B cell (primary cell): ENCODE results near the gene CALML4. TPM values are rescaled to one million over a fixed set of nuclear protein-coding genes. Genes with fewer than 3 reads are reported as not detected.

Source experiments
- ATAC-seq: fragments of 200-7000 bp; cut with Tn5 transposase; one replicate; pipeline ENCODE4 v1.10.0; 2021; ENCODE audit warnings: low read depth, mild to moderate bottlenecking, moderate number of reproducible peaks, moderate library complexity
- CTCF ChIA-PET: fragments of 350-600 bp; sonication (Branson Sonifier 250); formaldehyde crosslinking; loops from one replicate; lab custom pipeline; 2021; ENCODE audit warnings: antibody characterized with exemption, inconsistent platforms; lab: Charles Lee
- POLR2A ChIA-PET: fragments of 350-600 bp; sonication (Branson Sonifier 250); formaldehyde crosslinking; loops from one replicate; lab custom pipeline; 2021; ENCODE audit warnings: antibody characterized with exemption; lab: Charles Lee
- DNase-seq: peaks from one replicate; pipeline ENCODE4 v3.0.0; 2013
- H2AFZ ChIP-seq: 2 replicates; pipeline ENCODE4 v1.6.1; 2012; ENCODE audit warnings: mild to moderate bottlenecking, low read depth, low read length; ENCODE audit not compliant: insufficient read depth, poor library complexity, severe bottlenecking
- H3K27ac ChIP-seq, 2 donors: 1 replicate in 1 of 2; 2 replicates in 1 of 2; pipeline ENCODE4 v1.5.1; 2012 to 2013; ENCODE audit warnings: low read length in 2 of 2, mild to moderate bottlenecking in 2 of 2, moderate library complexity in 1 of 2
- H3K27me3 ChIP-seq, 4 experiments: fragments of 200-600 bp in 1 of 4; sonication (generic) in 1 of 4; replicated peaks in 1 of 4; 1 replicate in 2 of 4; 2 replicates in 2 of 4; pipeline versions ENCODE4 v1.6.1 to v1.7.0; 2013 to 2016; ENCODE audit warnings: low read length in 3 of 4, mild to moderate bottlenecking in 2 of 4, mixed read lengths in 1 of 4, moderate library complexity in 1 of 4; ENCODE audit not compliant: insufficient read depth in 4 of 4, control insufficient read depth in 3 of 4; ENCODE audit errors: control extremely low read depth in 1 of 4
- H3K36me3 ChIP-seq, 2 experiments: replicated peaks in 1 of 2; 1 replicate in 1 of 2; 2 replicates in 1 of 2; pipeline versions ENCODE4 v1.6.1 to v1.7.1; 2013; ENCODE audit warnings: low read length in 1 of 2; ENCODE audit not compliant: insufficient read depth in 2 of 2, control insufficient read depth in 1 of 2; ENCODE audit errors: control extremely low read depth in 1 of 2, extremely low read depth in 1 of 2
- H3K4me1 ChIP-seq, 2 donors: fragments of 200-600 bp in 1 of 2; sonication (generic) in 1 of 2; 1 replicate in 1 of 2; 2 replicates in 1 of 2; pipeline versions ENCODE4 v1.5.1 to v1.6.1; 2013 to 2017; ENCODE audit warnings: low read length in 2 of 2; ENCODE audit not compliant: control insufficient read depth in 2 of 2, insufficient read depth in 2 of 2
- H3K4me2 ChIP-seq: replicated peaks from 2 replicates; pipeline ENCODE3; 2012; ENCODE audit warnings: mild to moderate bottlenecking, low read depth, low read length; ENCODE audit not compliant: poor library complexity, severe bottlenecking
- H3K4me3 ChIP-seq, 5 experiments: fragments of 200-600 bp in 1 of 5; sonication (generic) in 1 of 5; 1 replicate in 3 of 5; 2 replicates in 2 of 5; pipeline versions ENCODE4 v1.5.1 to v1.7.0; 2011 to 2016; ENCODE audit warnings: low read length in 4 of 5, mild to moderate bottlenecking in 4 of 5, low read depth in 2 of 5, control low read depth in 1 of 5, moderate library complexity in 1 of 5; ENCODE audit not compliant: insufficient read depth in 1 of 5; ENCODE audit errors: control extremely low read depth in 1 of 5, extremely low read depth in 1 of 5
- H3K79me2 ChIP-seq: fragments of 200-600 bp; sonication (generic); one replicate; pipeline ENCODE4 v1.6.0; 2016; ENCODE audit warnings: low read length; ENCODE audit not compliant: control insufficient read depth, insufficient read depth
- H3K9ac ChIP-seq: fragments of 200-600 bp; sonication (generic); 2 replicates; pipeline ENCODE4 v1.6.1; 2017; ENCODE audit warnings: mild to moderate bottlenecking, low read length, moderate library complexity
- H3K9me3 ChIP-seq, 3 donors: one replicate each; pipeline versions ENCODE4 v1.6.1 to v1.7.1; 2013; ENCODE audit warnings: low read length in 2 of 3; ENCODE audit not compliant: control insufficient read depth in 2 of 3, insufficient read depth in 1 of 3; ENCODE audit errors: control extremely low read depth in 1 of 3
- H4K20me1 ChIP-seq: 2 replicates; pipeline ENCODE4 v1.6.0; 2012; ENCODE audit warnings: mild to moderate bottlenecking, low read length; ENCODE audit not compliant: insufficient read depth, control insufficient read depth, poor library complexity, severe bottlenecking
- H3K27ac Mint-ChIP-seq: one replicate; pipeline ENCODE4 v1.8.0; 2021; ENCODE audit warnings: mixed read lengths
- H3K27me3 Mint-ChIP-seq: one replicate; pipeline ENCODE4 v1.8.0; 2021; ENCODE audit warnings: mixed read lengths
- H3K4me1 Mint-ChIP-seq: one replicate; pipeline ENCODE4 v1.8.0; 2021; ENCODE audit warnings: mixed read lengths
- H3K4me3 Mint-ChIP-seq: one replicate; pipeline ENCODE4 v1.8.0; 2021; ENCODE audit warnings: mixed read lengths
- H3K9me3 Mint-ChIP-seq: one replicate; pipeline ENCODE4 v1.8.0; 2022; ENCODE audit warnings: mixed read lengths; ENCODE audit not compliant: insufficient read depth
- CTCF ChIP-seq: fragments of 200-600 bp; IDR thresholded peaks from one replicate; pipeline ENCODE4 v1.8.0; 2022; ENCODE audit warnings: antibody characterized with exemption, mild to moderate bottlenecking
- EZH2 ChIP-seq: IDR thresholded peaks from 2 replicates; pipeline ENCODE4 v1.6.1; 2012; ENCODE audit warnings: borderline replicate concordance, low read depth, mild to moderate bottlenecking, moderate library complexity, low read length; ENCODE audit not compliant: insufficient read depth, poor library complexity, severe bottlenecking
- WGBS: methylation state at CpG from one replicate; pipeline ENCODE4 v1.1.5; 2013; ENCODE audit warnings: missing lambda C conversion rate; ENCODE audit not compliant: insufficient coverage; 5-methylcytosine and 5-hydroxymethylcytosine counted together
- intact Hi-C: fragments of 100-400 bp; cut with micrococcal nuclease; formaldehyde crosslinking; loops from one replicate; pipeline ENCODE4 v1.10.0; 2022
- polyA plus RNA-seq: library from polyadenylated mRNA; depleted of rRNA; stranded (reverse); fragments of >200 nt; gene quantifications from 2 replicates; pipeline ENCODE4 v1.2.3, GENCODE V29; 2012
- total RNA-seq, 2 donors: library from RNA; stranded (reverse); fragments of 120-200 nt in 1 of 2; gene quantifications; 1 replicate in 1 of 2; 2 replicates in 1 of 2; pipeline versions ENCODE4 v1.2.3 to v1.2.4, GENCODE V29; 2013 to 2022

Gene CALML4
- total and polyA plus RNA-seq, 2 donors (not counting 1 experiment from before 2014, with no cell fraction given): 2.4 to 4.2 TPM

- peaks cover 0 to 7% (median 0%) of the 10 kb centered on the region in 3 donors for H3K9me3 ChIP-seq
- no peak for TF ChIP-seq EZH2
- no peak for TF ChIP-seq CTCF
- no peaks in the 10 kb centered on the region for H3K27me3 Mint-ChIP-seq
- no peak overlapping the region for H3K27ac ChIP-seq
- DNase-seq (no peak), ATAC-seq (no peak)
- H3K27me3 ChIP-seq: no peaks in the 10 kb centered on the region
- H2AFZ ChIP-seq: no peak overlapping the region
- 47% methylated on average over 6 of the region's 13 CpGs for WGBS
- peaks cover 26 to 35% of the 10 kb centered on the region in 2 donors for H3K4me1 ChIP-seq
- no peaks in the 10 kb centered on the region for H4K20me1 ChIP-seq
- peaks cover 3% of the 10 kb centered on the region for H3K79me2 ChIP-seq
- peak overlapping the region; percentile 58 for H3K4me2 ChIP-seq
- CTCF ChIA-PET: interaction anchor here (0.8 kb wide), 1 partner anchor 14 kb away, joined by 3 read pairs; no protein-coding TSS in a partner anchor
- H3K36me3 ChIP-seq: peaks cover 0 to 3% of the 10 kb centered on the region in 2 experiments
- no peaks in the 10 kb centered on the region for H3K9me3 Mint-ChIP-seq
- peak overlapping the region; percentile 37 for H3K27ac Mint-ChIP-seq
- no peak overlapping the region for H3K9ac ChIP-seq
- intact Hi-C loops: loop anchor here (1.0 kb wide), 1 partner anchor 345 kb away; no protein-coding TSS in a partner anchor
- POLR2A ChIA-PET: no interaction called here
- H3K4me3 ChIP-seq: no peak overlapping the region
- peaks cover 27% of the 10 kb centered on the region for H3K4me1 Mint-ChIP-seq
- peak overlapping the region; percentile 57 for H3K4me3 Mint-ChIP-seq
Measured at GRCh38 chr15:68208636-68209240, 3.6 kb upstream of the CALML4 start.

- no peaks in the 10 kb centered on the region for H3K27me3 ChIP-seq
- H3K4me1 ChIP-seq: peaks cover 26 to 35% of the 10 kb centered on the region in 2 donors
- Mint-ChIP-seq H3K27ac (peak overlapping the region; percentile 53), H3K27me3 (no peaks in the 10 kb centered on the region), H3K4me1 (peaks cover 27% of the 10 kb centered on the region), H3K9me3 (no peaks in the 10 kb centered on the region), H3K4me3 (no peak overlapping the region)
- no peak overlapping the region for H3K4me3 ChIP-seq
- ATAC-seq (no peak), DNase-seq (no peak)
- H3K27ac ChIP-seq: no peak overlapping the region
- POLR2A ChIA-PET: no interaction called here
- TF ChIP-seq EZH2 (no peak), CTCF (no peak)
- CTCF ChIA-PET: interaction anchor here (0.8 kb wide), 1 partner anchor 13 kb away, joined by 3 read pairs; no protein-coding TSS in a partner anchor
- no peak overlapping the region for H2AFZ ChIP-seq
- peaks cover 0 to 3% of the 10 kb centered on the region in 2 experiments for H3K36me3 ChIP-seq
- peaks cover 3% of the 10 kb centered on the region for H3K79me2 ChIP-seq
- H3K9ac ChIP-seq: no peak overlapping the region
- 91% methylated on average over 16 of the region's 16 CpGs for WGBS
- intact Hi-C loops: no loop called here
- peaks cover 0 to 7% (median 0%) of the 10 kb centered on the region in 3 donors for H3K9me3 ChIP-seq
- H4K20me1 ChIP-seq: no peaks in the 10 kb centered on the region
- H3K4me2 ChIP-seq: peak overlapping the region; percentile 58
Measured at GRCh38 chr15:68208136-68208535, 3.0 kb upstream of the CALML4 start.
